K562 (cell line): ENCODE measurements around the gene PIP5KL1. TPM values are rescaled to one million over a fixed set of nuclear protein-coding genes. Genes with fewer than 3 reads are reported as not detected.

Source experiments
- ASH1L ChIP-seq: fragments of 450-650 bp; IDR thresholded peaks from 2 replicates; pipeline ENCODE4 v1.6.1; 2018; ENCODE audit warnings: borderline replicate concordance, mild to moderate bottlenecking, low read depth; ENCODE audit not compliant: partially characterized antibody
- BHLHE40 ChIP-seq: IDR thresholded peaks from 2 replicates; pipeline ENCODE4 v1.6.1; 2011; ENCODE audit warnings: low read length, improper control_type of control experiment
- CBFA2T2 ChIP-seq: fragments of 450-650 bp; conservative IDR thresholded peaks from 2 replicates; pipeline ENCODE4 v1.6.1; 2017; ENCODE audit warnings: mild to moderate bottlenecking
- CTBP1 ChIP-seq: fragments of 450-650 bp; IDR thresholded peaks from 2 replicates; pipeline ENCODE4 v1.6.1; 2016; ENCODE audit warnings: borderline replicate concordance
- DACH1 ChIP-seq: fragments of 450-650 bp; IDR thresholded peaks from 2 replicates; pipeline ENCODE4 v1.6.1; 2018; ENCODE audit not compliant: partially characterized antibody
- DDX20 ChIP-seq: fragments of 450-650 bp; IDR thresholded peaks from 2 replicates; pipeline ENCODE4 v1.6.1; 2016; ENCODE audit warnings: missing genetic modification characterization, low read depth, mild to moderate bottlenecking, missing compliant biosample characterization, moderate library complexity
- DMBX1 ChIP-seq: fragments of 250-450 bp; sonication (Bioruptor Pico); IDR thresholded peaks from 2 replicates; pipeline ENCODE4 v1.8.0; 2022; ENCODE audit warnings: inconsistent platforms, mild to moderate bottlenecking, moderate library complexity, borderline replicate concordance
- FOXP1 ChIP-seq: sonication (generic); formaldehyde crosslinking; IDR thresholded peaks from 2 replicates; pipeline ENCODE4 v1.8.0; 2022; ENCODE audit warnings: mild to moderate bottlenecking, missing genetic modification reagents
- HCFC1 ChIP-seq: IDR thresholded peaks from 2 replicates; pipeline ENCODE4 v1.6.1; 2012; ENCODE audit warnings: low read depth, low read length, improper control_type of control experiment
- HMG20A ChIP-seq: fragments of 450-650 bp; formaldehyde crosslinking; conservative IDR thresholded peaks from 2 replicates; pipeline ENCODE4 v1.4.0; 2020; ENCODE audit warnings: mild to moderate bottlenecking, mixed read lengths
- ILK ChIP-seq: fragments of 450-650 bp; IDR thresholded peaks from 2 replicates; pipeline ENCODE4 v1.6.1; 2016; ENCODE audit warnings: missing genetic modification characterization, low read depth, mild to moderate bottlenecking, missing compliant biosample characterization, moderate library complexity, borderline replicate concordance
- IRF1 ChIP-seq: sonication (generic); formaldehyde crosslinking; IDR thresholded peaks from 2 replicates; pipeline ENCODE4 v1.8.0; 2022; ENCODE audit warnings: missing genetic modification reagents, mild to moderate bottlenecking, borderline replicate concordance
- MYC ChIP-seq, 2 experiments: fragments of 250-450 bp in 1 of 2; sonication (Bioruptor Pico) in 1 of 2; IDR thresholded peaks; 2 replicates each; pipeline versions ENCODE4 v1.5.1 to v1.6.1; 2012 to 2021; ENCODE audit warnings: low read depth in 2 of 2, borderline replicate concordance in 1 of 2, improper control_type of control experiment in 1 of 2, low read length in 1 of 2, mild to moderate bottlenecking in 1 of 2, moderate library complexity in 1 of 2
- NCOA6 ChIP-seq: fragments of 450-650 bp; IDR thresholded peaks from 2 replicates; pipeline ENCODE4 v1.6.1; 2017; ENCODE audit warnings: mild to moderate bottlenecking
- NFIC ChIP-seq: fragments of 450-650 bp; IDR thresholded peaks from 2 replicates; pipeline ENCODE4 v1.6.1; 2017; ENCODE audit warnings: mild to moderate bottlenecking, inconsistent platforms
- NRF1 ChIP-seq, 2 experiments: fragments of 450-650 bp; IDR thresholded peaks in 1 of 2; conservative IDR thresholded peaks in 1 of 2; 2 replicates each; pipeline ENCODE4 v1.6.1; 2014; ENCODE audit warnings: mild to moderate bottlenecking in 2 of 2
- PCBP2 ChIP-seq: fragments of 200-400 bp; formaldehyde crosslinking; IDR thresholded peaks from 2 replicates; pipeline ENCODE4 v1.6.1; 2018; ENCODE audit warnings: low read length, low read depth, mild to moderate bottlenecking, moderate library complexity; ENCODE audit not compliant: poor library complexity, severe bottlenecking
- PHF20 ChIP-seq: fragments of 450-650 bp; IDR thresholded peaks from 2 replicates; pipeline ENCODE4 v1.6.1; 2018; ENCODE audit not compliant: partially characterized antibody
- PML ChIP-seq: IDR thresholded peaks from 2 replicates; pipeline ENCODE4 v1.6.1; 2012; ENCODE audit warnings: low read length, inconsistent platforms
- RBFOX2 ChIP-seq: fragments of 200-400 bp; formaldehyde crosslinking; IDR thresholded peaks from 2 replicates; pipeline ENCODE4 v1.6.1; 2017; ENCODE audit warnings: low read depth, mild to moderate bottlenecking, low read length, moderate library complexity
- RFX7 ChIP-seq: fragments of 250-450 bp; sonication (Bioruptor Pico); IDR thresholded peaks from 2 replicates; pipeline ENCODE4 v1.5.1; 2021; ENCODE audit warnings: mild to moderate bottlenecking
- TCF7L2 ChIP-seq: fragments of 150-350 bp; IDR thresholded peaks from 2 replicates; pipeline ENCODE4 v1.6.1; 2016; ENCODE audit warnings: low read depth, mild to moderate bottlenecking, low read length, moderate library complexity
- YY1 ChIP-seq, 3 experiments: IDR thresholded peaks; 2 replicates each; pipeline ENCODE4 v1.6.1; 2011; ENCODE audit warnings: low read length in 2 of 3, mild to moderate bottlenecking in 2 of 3, moderate library complexity in 2 of 3, borderline replicate concordance in 1 of 3, control low read depth in 1 of 3, low read depth in 1 of 3; ENCODE audit not compliant: insufficient read depth in 3 of 3, insufficient replicate concordance in 2 of 3, control insufficient read depth in 1 of 3, insufficient read length in 1 of 3; ENCODE audit errors: extremely low read depth in 1 of 3
- ZFX ChIP-seq: sonication (generic); formaldehyde crosslinking; IDR thresholded peaks from 2 replicates; pipeline ENCODE4 v1.8.0; 2022; ENCODE audit warnings: mild to moderate bottlenecking, missing genetic modification reagents, moderate library complexity
- ZNF143 ChIP-seq: sonication (generic); formaldehyde crosslinking; IDR thresholded peaks from 2 replicates; pipeline ENCODE4 v1.9.0; 2022; ENCODE audit warnings: mild to moderate bottlenecking, missing genetic modification reagents
- ZNF239 ChIP-seq: fragments of 250-450 bp; sonication (Bioruptor Pico); IDR thresholded peaks from 2 replicates; pipeline ENCODE4 v1.4.0; 2020; ENCODE audit warnings: mild to moderate bottlenecking
- ZNF277 ChIP-seq: fragments of 250-450 bp; sonication (Bioruptor Pico); IDR thresholded peaks from 2 replicates; pipeline ENCODE4 v1.8.0; 2022; ENCODE audit warnings: inconsistent platforms, mild to moderate bottlenecking, moderate library complexity, borderline replicate concordance
- polyA plus RNA-seq, 8 experiments: library from polyadenylated mRNA; depleted of rRNA in 4 of 8; stranded (reverse) in 5 of 8; unstranded in 3 of 8; fragments of >200 nt; fragmentation: Nextera tagmentation in 2 of 8; fragmentation: Illumina TruSeq in 1 of 8; extraction: Ambion mirVana in 2 of 8; extraction: Trizol in 1 of 8; gene quantifications; 2 replicates each; pipeline versions ENCODE4 v1.2.1 to v1.2.3, GENCODE V29; 2011 to 2014; ENCODE audit warnings: inconsistent platforms in 1 of 8, missing spikeins in 1 of 8
- total RNA-seq, 7 experiments: library from RNA; depleted of rRNA in 6 of 7; stranded (reverse); fragments of >200 nt in 6 of 7; fragmentation: Illumina TruSeq in 2 of 7; extraction: Trizol in 2 of 7; gene quantifications; 2 replicates each; pipeline versions ENCODE4 v1.2.1 to v1.2.3, GENCODE V29; 2011 to 2021; ENCODE audit warnings: low replicate concordance in 1 of 7

The PIP5KL1 gene
- total and polyA plus RNA-seq, 9 of the 15 experiments (the other 6 are each of a cell fraction or from before 2014, with no cell fraction given), result 0.18 to 4.8 (median 1.2) TPM

GRCh38 chr9:127899128-127899943 lies 31.2 kb downstream of the PIP5KL1 start, which contains the start of gene ST6GALNAC6 (continued):
- no peak for TF ChIP-seq ASH1L
- 0 out of 2 replicates have a peak, but pooled peaks have one; percentile 0 for TF ChIP-seq NFIC
- peak; percentile 55; the same call in 1 of the 2 replicates for TF ChIP-seq MYC (IDR thresholded peaks at IDR 0.05; ENCODE audit: low read depth, low read length)
- no peak for TF ChIP-seq MYC (CRISPR knock-in tag; IDR thresholded peaks at IDR 0.05; ENCODE audit: borderline replicate concordance, low read depth)
- no peak for TF ChIP-seq ZNF239
- TF ChIP-seq HMG20A (CRISPR knock-in tag), result no peak
- no peak for TF ChIP-seq TCF7L2
- no peak for TF ChIP-seq ZNF143 (CRISPR knock-in tag)
- no peak for TF ChIP-seq PCBP2
- TF ChIP-seq NCOA6, result no peak
- TF ChIP-seq FOXP1 (CRISPR knock-in tag), result no peak
- TF ChIP-seq ILK, result no peak
- TF ChIP-seq CBFA2T2, result no peak
- TF ChIP-seq ZNF277 (CRISPR knock-in tag), result no peak
- peak; percentile 64 for TF ChIP-seq ZFX (CRISPR knock-in tag)
- no peak for TF ChIP-seq DACH1
- peak in 1 of 2 experiments; percentile 51; a peak in 3 of 4 replicates for TF ChIP-seq NRF1 (conservative IDR thresholded peaks at IDR 0.05 in 1 of 2, IDR thresholded peaks at IDR 0.05 in 1 of 2)
- TF ChIP-seq CTBP1, result peak; percentile 37
- TF ChIP-seq DDX20 (tag), result no peak
- peak in 1 of 3 experiments; percentile 70 for TF ChIP-seq YY1 (IDR thresholded peaks at IDR 0.05; ENCODE audit: borderline replicate concordance in 1 of 3, control insufficient read depth in 1 of 3, extremely low read depth in 1 of 3, insufficient read depth in 3 of 3, insufficient read length in 1 of 3, insufficient replicate concordance in 2 of 3, low read depth in 1 of 3, low read length in 2 of 3)
- TF ChIP-seq BHLHE40, result no peak
- 0 out of 2 replicates have a peak, but pooled peaks have one; percentile 37 for TF ChIP-seq DMBX1 (CRISPR knock-in tag)
- TF ChIP-seq IRF1, result no peak
- TF ChIP-seq PHF20, result no peak
- no peak for TF ChIP-seq PML
- TF ChIP-seq RBFOX2, result peak; percentile 71
- TF ChIP-seq HCFC1, result peak; percentile 30; the same call in 1 of the 2 replicates
- no peak for TF ChIP-seq RFX7 (CRISPR knock-in tag)
